ENCODE measurements around the gene RBM23. TPM values are rescaled to one million over a fixed set of nuclear protein-coding genes. Genes with fewer than 3 reads are reported as not detected.
A peak's percentile ranks its signal among the peaks of the same experiment; 100 is the strongest.
"Not testable (repeated sequence)": the region's sequence is repeated elsewhere in the genome, so short reads cannot be mapped to it uniquely, and the experiment has no call there.

RBM23 gene
- total RNA-seq (2014; rRNA removed; shearing (Covaris generic)): 79.2 and 93.5 TPM in 2 replicates

- peak; percentile 100 for DNase-seq (ENCODE audit: low read depth)
These were observed at the start of gene RBM23 for GRCh38 chr14:22918804-22919600. Gene RBM23, minus strand, starts transcription at chr14:22919149.

DNA sequence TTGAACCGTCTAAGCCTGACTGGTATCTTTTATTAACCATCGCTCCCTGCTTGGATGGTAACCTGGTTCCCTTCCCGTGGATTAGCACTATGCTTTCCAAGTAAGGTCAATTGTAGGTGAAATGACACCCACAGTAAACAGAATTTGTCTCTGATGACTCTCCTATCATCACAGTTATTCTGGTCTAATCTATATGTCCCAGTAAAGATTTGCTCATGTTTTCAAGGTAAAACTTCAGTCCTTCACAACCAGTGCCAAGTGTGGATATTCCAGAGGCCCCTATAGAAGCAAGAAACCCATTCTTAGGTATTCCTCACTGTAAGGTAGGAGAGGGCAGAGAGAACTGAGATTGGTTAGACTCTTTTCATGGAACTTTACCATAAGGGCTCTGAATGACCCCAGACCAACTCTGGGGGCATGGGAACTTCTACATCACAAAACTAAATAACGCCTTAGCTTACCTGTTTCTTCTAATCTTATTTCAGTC lies 47.9 kb upstream of the RBM23 start:
- DNase-seq (ENCODE audit: low read depth): no peak

DNA sequence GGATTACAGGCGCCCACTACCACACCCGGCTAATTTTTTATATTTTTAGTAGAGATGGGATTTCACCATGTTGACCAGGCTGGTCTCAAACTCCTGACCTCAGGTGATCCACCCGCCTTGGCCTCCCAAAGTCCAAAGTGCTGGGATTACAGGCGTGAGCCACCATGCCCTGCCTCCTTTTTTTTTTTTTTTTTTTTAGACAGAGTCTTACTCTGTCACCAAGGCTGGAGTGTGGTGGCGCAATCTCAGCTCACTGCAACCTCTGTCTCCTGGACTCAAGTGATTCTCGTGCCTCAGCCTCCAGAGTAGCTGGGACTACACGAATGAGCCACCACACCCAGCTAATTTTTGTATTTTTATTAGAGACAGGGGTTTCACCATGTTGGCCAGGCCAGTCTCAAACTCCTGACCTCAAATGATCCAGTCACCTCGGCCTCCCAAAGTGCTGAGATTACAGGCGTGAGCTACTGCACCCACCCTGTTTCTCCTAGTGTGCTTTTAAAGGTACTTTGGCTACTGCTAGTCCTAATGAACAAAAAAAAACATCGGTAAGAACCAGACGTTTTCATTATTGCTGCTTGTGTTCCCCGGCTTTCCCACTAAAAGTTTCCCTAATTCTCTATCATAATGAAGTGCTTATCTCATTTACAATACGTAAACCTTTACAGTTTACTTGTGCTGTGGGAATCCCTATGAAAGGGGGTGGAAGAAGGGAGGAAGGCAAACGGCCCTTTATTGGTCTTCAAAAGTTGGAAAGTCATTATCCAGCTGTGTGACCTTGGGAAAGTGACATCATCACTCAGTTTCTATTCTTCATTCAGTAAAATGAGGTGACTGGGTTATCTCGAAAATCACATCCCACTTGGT lies 47.2 kb upstream of the RBM23 start:
- DNase-seq (ENCODE audit: low read depth): not testable (repeated sequence)

GRCh38 chr14:22962061-22962676 lies 43.2 kb upstream of the RBM23 start:
- no peak for DNase-seq (ENCODE audit: low read depth)

- no peak for DNase-seq (ENCODE audit: low read depth)
These were observed 37.0 kb upstream of the RBM23 start for GRCh38 chr14:22955702-22956569.

- no peak for DNase-seq (ENCODE audit: low read depth)
These were observed 33.5 kb upstream of the RBM23 start for GRCh38 chr14:22952418-22952817.

- DNase-seq (ENCODE audit: low read depth): not testable (repeated sequence)
These were observed 32.8 kb upstream of the RBM23 start for GRCh38 chr14:22951795-22952194.

DNA sequence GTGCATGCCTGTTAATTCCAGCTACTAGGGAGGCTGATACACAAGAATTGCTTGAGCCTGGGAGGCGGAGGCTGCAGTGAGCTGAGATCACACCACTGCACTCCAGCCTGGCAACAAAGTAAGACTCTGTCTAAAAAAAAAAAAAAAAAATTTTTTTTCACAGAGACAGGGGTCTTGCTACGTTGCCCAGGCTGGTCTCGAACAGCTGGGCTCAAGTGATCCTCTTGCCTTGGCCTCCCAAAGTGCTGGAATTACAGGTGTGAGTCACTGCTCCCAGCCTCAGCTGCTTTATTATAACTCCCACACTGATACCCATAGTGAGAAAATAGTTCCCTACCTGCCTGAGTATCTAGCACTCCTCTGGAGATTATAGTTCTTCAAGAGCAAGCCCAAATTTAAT lies 26.7 kb upstream of the RBM23 start:
- DNase-seq (ENCODE audit: low read depth): no peak

- DNase-seq (ENCODE audit: low read depth): peak; percentile 43
These were observed 20.7 kb upstream of the RBM23 start for GRCh38 chr14:22939684-22940083.

DNA sequence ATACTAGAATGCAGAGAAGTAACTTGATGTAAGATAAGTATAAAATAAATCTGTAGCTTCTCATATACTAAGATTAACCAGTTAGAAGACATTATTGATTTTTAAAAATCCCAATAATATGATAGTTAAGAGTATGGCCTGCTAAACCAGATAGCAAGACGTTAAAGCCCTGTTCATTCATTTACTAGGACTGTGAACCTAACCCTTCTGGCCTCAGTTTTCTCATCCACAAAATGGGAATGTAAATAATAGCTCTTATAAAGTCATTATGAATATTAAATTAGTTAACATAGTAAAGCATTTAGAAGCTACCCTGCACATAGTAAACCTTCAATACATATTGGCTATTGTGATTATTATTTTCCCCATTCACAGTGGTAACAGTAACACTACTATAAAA lies 16.2 kb upstream of the RBM23 start:
- DNase-seq (ENCODE audit: low read depth): no peak

DNA sequence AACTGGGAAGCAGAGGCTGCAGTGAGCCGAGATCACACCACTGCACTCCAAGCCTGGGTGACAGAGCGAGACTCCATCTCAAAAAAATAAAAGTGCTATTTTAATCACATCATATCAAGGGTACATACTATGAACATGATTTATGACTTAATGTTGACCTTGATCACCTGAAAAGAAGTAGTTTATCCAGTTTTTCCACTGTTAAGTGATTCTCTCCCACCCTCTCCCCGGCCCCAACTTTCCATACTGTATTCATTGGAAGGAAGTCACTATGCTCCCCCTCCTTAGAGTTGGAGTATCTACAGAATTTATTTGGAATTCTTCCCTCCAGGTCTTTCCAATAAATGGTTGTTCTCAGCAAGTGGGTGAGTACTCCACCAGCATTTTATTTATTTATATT lies 13.2 kb upstream of the RBM23 start:
- no peak for DNase-seq (ENCODE audit: low read depth)

GRCh38 chr14:22929961-22930364 lies 11.0 kb upstream of the RBM23 start:
- no peak for DNase-seq (ENCODE audit: low read depth)

- DNase-seq (ENCODE audit: low read depth): peak; percentile 99
These were observed 10.4 kb upstream of the RBM23 start, which contains the start of gene PRMT5 for GRCh38 chr14:22929104-22929960. Gene PRMT5, minus strand, starts transcription at chr14:22929376. Its CDS starts 15 bp downstream, at chr14:22929361.

DNA sequence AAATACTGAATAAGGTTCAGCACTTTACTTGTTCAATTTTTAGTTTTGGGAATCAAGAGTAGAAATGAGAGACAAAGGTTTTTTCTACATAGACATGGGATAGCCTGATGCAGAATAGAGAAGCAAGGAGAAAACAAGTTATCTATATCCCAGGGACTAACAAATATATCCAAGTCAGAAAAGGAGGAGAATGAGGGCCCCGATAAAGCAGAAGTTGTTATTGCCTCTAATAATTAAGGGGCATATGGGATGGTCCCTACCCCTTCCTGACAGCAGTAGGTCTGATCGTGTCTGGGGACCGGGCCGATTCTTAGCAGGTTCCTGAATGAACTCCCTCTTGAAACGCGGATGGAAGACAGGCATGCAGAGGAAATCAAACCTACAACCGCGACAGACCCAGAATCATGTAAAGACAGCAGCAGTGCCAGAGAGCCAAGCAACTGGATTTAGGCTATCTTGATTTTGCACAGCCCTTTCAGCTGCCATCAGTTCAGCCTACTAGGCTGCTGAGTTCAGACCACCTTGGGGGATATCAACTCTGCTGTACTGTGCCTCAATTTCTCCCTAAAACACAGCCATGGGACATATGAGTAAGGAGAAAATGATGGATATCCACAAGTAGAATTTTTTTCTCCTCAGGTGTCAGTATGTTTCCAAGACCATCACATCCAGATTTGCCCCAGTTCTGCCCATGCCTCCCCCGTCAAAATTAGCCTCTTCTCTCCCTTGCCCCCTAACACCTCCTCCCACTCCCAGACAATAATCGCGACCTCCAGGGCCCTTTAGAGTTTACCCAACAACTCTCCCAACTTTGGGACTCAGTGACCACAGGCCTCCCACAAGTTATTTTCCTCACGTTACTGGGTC lies 9.5 kb upstream of the RBM23 start:
- peak; percentile 4 for DNase-seq (ENCODE audit: low read depth)

- no peak for DNase-seq (ENCODE audit: low read depth)
These were observed 7.4 kb upstream of the RBM23 start for GRCh38 chr14:22926316-22926715.

DNA sequence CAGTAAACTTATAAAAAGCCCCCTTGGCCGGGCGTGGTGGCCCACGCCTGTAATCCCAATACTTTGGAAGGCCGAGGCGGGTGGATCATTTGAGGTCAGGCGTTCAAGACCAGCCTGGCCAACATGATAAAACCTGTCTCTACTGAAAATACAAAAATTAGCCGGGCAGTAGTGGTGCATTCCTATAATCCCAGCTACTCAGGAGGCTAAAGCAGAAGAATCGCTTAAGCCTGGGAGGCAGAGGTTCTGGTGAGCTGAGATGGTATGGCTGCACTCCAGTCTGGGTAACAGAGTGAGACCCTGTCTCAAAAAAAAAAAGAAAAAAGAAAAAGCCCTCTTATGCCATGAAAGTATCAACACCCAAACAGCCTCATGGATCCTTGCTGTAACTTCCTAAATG lies 6.6 kb upstream of the RBM23 start:
- no peak for DNase-seq (ENCODE audit: low read depth)

GRCh38 chr14:22923746-22924145 lies 4.8 kb upstream of the RBM23 start:
- no peak for DNase-seq (ENCODE audit: low read depth)

DNA sequence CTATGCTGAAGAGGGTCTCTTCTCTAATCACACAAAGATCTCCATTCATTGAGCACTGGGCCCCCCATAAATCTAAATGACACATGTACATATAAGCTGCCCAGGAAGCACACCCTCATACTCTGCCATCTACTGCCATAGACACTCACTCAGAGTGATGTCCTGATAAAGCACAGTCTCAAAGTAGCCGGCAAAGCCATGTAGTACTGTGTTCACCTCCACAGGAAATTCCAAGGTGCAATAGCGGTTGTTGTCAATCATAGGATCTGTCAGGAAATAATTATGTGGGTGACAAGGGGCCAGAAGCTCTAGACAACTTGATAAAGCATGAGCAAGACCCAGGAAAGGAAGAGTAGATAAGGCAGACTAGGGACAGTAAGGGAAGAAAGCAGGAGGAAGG lies 3.3 kb upstream of the RBM23 start:
- DNase-seq (ENCODE audit: low read depth): no peak

- DNase-seq (ENCODE audit: low read depth): no peak
These were observed 1.7 kb upstream of the RBM23 start for GRCh38 chr14:22920697-22921096.
